ENCODE measurements around the gene RTP2.

Gene RTP2

DNA sequence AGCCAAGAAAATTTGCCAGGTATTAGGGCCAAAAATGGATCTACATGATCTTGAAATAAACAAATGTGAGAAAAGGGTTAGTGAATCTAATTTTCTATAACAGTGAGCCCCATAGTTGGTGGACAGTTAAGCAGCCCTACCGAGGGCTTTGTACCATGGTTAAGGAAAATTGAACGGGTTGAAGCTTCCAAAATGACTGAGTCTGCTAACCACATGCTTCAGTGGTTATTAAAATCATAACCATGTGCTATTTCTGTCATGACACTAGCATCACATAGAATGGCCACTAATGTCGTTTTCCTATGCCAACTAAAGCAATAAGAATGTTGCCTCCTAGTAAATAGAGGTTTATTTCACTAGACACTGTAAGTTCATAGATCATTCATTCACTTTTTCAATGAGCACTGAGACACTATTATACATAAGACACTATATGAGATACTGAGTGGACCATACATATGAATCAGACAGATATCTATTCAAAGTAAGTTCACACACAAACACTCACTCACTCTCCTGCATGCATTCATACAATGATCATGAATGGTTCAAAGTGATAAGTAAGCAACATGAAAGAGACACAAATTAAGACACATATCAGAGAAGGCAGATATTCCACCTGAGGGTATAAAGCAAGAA lies 36.5 kb downstream of the RTP2 start:
- H3K36me3 ChIP-seq (ENCODE audit: control insufficient read depth, insufficient read depth, low read length), result no peaks in the 10 kb centered on the region
- 75 to 82% methylated on average over 2 of the region's 3 CpGs for WGBS, 2 experiments (ENCODE audit: insufficient coverage in 2 of 2)
- H3K9me3 ChIP-seq (ENCODE audit: control insufficient read depth, low read length), result no peaks in the 10 kb centered on the region
- H3K27ac ChIP-seq (ENCODE audit: low read depth, low read length, severe bottlenecking), result no peak overlapping the region
- no peak overlapping the region for H3K4me3 ChIP-seq (ENCODE audit: extremely low read depth, insufficient read depth, low read length, poor library complexity, severe bottlenecking)
- peaks cover 8% of the 10 kb centered on the region for H3K4me1 ChIP-seq (ENCODE audit: control insufficient read depth, insufficient read depth, low read length, poor library complexity, severe bottlenecking)

GRCh38 chr3:187665010-187665409 lies 37.3 kb downstream of the RTP2 start:
- no peaks in the 10 kb centered on the region for H3K36me3 ChIP-seq (ENCODE audit: control insufficient read depth, insufficient read depth, low read length)
- no peaks in the 10 kb centered on the region for H3K4me1 ChIP-seq (ENCODE audit: control insufficient read depth, insufficient read depth, low read length, poor library complexity, severe bottlenecking)
- no peak overlapping the region for H3K27ac ChIP-seq (ENCODE audit: low read depth, low read length, severe bottlenecking)
- H3K9me3 ChIP-seq (ENCODE audit: control insufficient read depth, low read length), result no peaks in the 10 kb centered on the region
- no peak overlapping the region for H3K4me3 ChIP-seq (ENCODE audit: extremely low read depth, insufficient read depth, low read length, poor library complexity, severe bottlenecking)

- H3K4me1 ChIP-seq (ENCODE audit: control insufficient read depth, insufficient read depth, low read length, poor library complexity, severe bottlenecking), result no peaks in the 10 kb centered on the region
- H3K27ac ChIP-seq (ENCODE audit: low read depth, low read length, severe bottlenecking), result no peak overlapping the region
- no peaks in the 10 kb centered on the region for H3K36me3 ChIP-seq (ENCODE audit: control insufficient read depth, insufficient read depth, low read length)
- 83 to 90% methylated on average over 2 of the region's 5 CpGs for WGBS, 2 experiments (ENCODE audit: insufficient coverage in 2 of 2)
- no peaks in the 10 kb centered on the region for H3K9me3 ChIP-seq (ENCODE audit: control insufficient read depth, low read length)
- H3K4me3 ChIP-seq (ENCODE audit: extremely low read depth, insufficient read depth, low read length, poor library complexity, severe bottlenecking), result no peak overlapping the region
Observed at GRCh38 chr3:187662848-187663409, 39.4 kb downstream of the RTP2 start.

- H3K4me1 ChIP-seq (ENCODE audit: control insufficient read depth, insufficient read depth, low read length, poor library complexity, severe bottlenecking), result no peaks in the 10 kb centered on the region
- no peak overlapping the region for H3K4me3 ChIP-seq (ENCODE audit: extremely low read depth, insufficient read depth, low read length, poor library complexity, severe bottlenecking)
- H3K27ac ChIP-seq (ENCODE audit: low read depth, low read length, severe bottlenecking), result no peak overlapping the region
- no peaks in the 10 kb centered on the region for H3K36me3 ChIP-seq (ENCODE audit: control insufficient read depth, insufficient read depth, low read length)
- H3K9me3 ChIP-seq (ENCODE audit: control insufficient read depth, low read length), result no peaks in the 10 kb centered on the region
Observed at GRCh38 chr3:187661267-187661666, 41.1 kb downstream of the RTP2 start.

- no peak overlapping the region for H3K4me3 ChIP-seq (ENCODE audit: extremely low read depth, insufficient read depth, low read length, poor library complexity, severe bottlenecking)
- no peaks in the 10 kb centered on the region for H3K4me1 ChIP-seq (ENCODE audit: control insufficient read depth, insufficient read depth, low read length, poor library complexity, severe bottlenecking)
- no peak overlapping the region for H3K27ac ChIP-seq (ENCODE audit: low read depth, low read length, severe bottlenecking)
- H3K36me3 ChIP-seq (ENCODE audit: control insufficient read depth, insufficient read depth, low read length), result no peaks in the 10 kb centered on the region
- 69 to 70% methylated on average over 2 of the region's 2 CpGs for WGBS, 2 experiments (ENCODE audit: insufficient coverage in 2 of 2)
- H3K9me3 ChIP-seq (ENCODE audit: control insufficient read depth, low read length), result no peaks in the 10 kb centered on the region
Observed at GRCh38 chr3:187651282-187651681, 51.1 kb downstream of the RTP2 start.
